ENCODE data around the gene HAUS1.
"Not testable (repeated sequence)": the region's sequence is repeated elsewhere in the genome, so short reads cannot be mapped to it uniquely, and the experiment has no call there.

Gene HAUS1

DNA sequence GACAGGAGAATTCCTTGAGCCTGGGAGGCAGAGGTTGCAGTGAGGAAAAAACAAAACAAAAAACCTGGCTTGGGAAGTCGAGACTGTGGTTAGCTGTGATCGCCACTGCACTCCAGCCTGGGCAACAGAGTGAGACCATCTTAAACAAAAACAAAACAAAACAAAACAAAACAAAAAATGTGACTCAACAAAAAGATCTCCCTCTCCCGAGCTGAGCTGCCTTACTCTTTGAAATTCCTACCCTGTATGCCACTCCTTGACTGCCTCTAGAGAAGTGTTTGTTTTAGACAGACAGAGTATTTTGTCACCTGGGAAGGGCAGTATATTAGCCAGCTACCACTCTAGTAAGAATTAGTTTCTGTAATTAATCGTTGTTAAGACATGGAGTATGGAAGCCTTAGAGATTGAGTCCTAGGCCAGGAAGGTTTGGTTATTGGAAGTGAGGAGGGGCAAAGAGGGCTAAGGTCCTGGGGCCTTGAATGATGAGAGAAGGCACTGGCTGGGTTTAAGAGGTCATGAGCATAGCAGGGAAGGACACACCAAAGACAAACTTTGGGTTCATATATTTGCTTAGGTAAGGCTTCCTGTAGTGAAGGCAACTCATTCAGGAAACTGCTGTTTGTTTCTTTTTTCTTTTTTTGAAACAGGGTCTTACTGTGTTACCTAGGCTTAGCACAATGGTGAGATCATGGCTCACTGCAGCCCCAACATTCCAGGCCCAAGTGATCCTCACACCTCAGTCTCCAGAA, 56.0 kb downstream of the HAUS1 start:
- TF ChIP-seq MYC (IDR thresholded peaks at IDR 0.05; ENCODE audit: low read depth, low read length) (no peak), POLR2A (IDR thresholded peaks at IDR 0.05; ENCODE audit: extremely low read depth, insufficient read length) (no peak)
- TF ChIP-seq, protein P1, sequence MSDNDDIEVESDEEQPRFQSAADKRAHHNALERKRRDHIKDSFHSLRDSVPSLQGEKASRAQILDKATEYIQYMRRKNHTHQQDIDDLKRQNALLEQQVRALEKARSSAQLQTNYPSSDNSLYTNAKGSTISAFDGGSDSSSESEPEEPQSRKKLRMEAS (IDR thresholded peaks at IDR 0.05; ENCODE audit: low read depth, low read length) = no peak
- TF ChIP-seq, protein P2, sequence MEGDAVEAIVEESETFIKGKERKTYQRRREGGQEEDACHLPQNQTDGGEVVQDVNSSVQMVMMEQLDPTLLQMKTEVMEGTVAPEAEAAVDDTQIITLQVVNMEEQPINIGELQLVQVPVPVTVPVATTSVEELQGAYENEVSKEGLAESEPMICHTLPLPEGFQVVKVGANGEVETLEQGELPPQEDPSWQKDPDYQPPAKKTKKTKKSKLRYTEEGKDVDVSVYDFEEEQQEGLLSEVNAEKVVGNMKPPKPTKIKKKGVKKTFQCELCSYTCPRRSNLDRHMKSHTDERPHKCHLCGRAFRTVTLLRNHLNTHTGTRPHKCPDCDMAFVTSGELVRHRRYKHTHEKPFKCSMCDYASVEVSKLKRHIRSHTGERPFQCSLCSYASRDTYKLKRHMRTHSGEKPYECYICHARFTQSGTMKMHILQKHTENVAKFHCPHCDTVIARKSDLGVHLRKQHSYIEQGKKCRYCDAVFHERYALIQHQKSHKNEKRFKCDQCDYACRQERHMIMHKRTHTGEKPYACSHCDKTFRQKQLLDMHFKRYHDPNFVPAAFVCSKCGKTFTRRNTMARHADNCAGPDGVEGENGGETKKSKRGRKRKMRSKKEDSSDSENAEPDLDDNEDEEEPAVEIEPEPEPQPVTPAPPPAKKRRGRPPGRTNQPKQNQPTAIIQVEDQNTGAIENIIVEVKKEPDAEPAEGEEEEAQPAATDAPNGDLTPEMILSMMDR (IDR thresholded peaks at IDR 0.05; ENCODE audit: low read depth, low read length) = no peak
- no peak for DNase-seq (ENCODE audit: low read depth)
- no peak overlapping the region for H3K4me3 ChIP-seq (ENCODE audit: low read depth, low read length)

DNA sequence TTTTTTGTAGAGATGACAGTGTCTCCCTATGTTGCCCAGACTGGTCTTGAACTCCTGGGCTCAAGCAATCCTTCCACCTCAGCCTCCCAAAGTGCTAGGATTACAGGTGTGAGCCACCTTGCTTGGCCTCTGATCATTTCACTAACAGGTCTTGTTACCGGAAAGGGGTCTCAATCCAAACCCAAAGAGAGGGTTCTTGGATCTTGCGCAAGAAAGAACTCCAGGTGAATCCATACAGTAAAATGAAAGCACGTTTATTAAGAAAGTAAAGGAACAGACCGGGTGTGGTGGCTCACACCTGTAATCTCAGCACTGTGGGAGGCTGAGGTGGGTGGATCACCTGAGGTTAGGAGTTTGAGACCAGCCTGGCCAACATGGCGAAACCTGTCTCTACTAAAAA, 56.7 kb downstream of the HAUS1 start:
- H3K4me3 ChIP-seq (ENCODE audit: low read depth, low read length); DNase-seq (ENCODE audit: low read depth): not testable (repeated sequence)

DNA sequence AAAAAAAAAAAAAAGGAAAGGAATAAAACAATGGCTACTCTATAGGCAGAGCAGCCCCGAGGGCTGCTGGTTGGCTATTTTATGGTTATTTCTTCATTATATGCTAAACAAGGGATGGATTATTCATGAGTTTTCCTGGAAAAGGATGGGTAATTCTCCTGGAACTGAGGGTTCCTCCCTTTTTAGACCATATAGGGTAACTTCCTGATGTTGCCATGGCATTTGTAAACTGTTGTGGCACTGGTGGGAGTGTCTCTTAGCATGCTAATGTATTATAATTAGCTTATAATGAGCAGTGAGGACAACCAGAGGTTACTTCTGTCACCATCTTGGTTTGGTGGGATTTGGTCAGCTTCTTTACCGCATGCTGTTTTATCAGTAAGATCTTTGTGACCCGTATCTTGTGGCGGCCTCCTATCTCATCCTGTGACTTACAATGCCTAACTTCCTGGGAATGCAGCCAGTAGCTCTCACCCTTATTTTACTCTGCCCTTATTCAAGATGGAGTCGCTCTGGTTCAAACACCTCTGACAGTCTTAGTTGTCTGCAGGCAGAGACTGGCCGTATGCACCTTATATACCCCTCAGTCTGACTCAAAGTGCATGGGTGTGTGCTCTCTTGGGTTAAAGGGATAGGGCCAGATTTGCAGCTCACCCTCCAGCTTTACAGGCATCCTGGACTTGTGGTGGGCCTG, 57.7 kb downstream of the HAUS1 start:
- TF ChIP-seq MYC (IDR thresholded peaks at IDR 0.05; ENCODE audit: low read depth, low read length) (no peak), POLR2A (IDR thresholded peaks at IDR 0.05; ENCODE audit: extremely low read depth, insufficient read length) (no peak)
- TF ChIP-seq, protein P2 (IDR thresholded peaks at IDR 0.05; ENCODE audit: low read depth, low read length) = no peak
- TF ChIP-seq, protein P1 (IDR thresholded peaks at IDR 0.05; ENCODE audit: low read depth, low read length) = no peak

DNA sequence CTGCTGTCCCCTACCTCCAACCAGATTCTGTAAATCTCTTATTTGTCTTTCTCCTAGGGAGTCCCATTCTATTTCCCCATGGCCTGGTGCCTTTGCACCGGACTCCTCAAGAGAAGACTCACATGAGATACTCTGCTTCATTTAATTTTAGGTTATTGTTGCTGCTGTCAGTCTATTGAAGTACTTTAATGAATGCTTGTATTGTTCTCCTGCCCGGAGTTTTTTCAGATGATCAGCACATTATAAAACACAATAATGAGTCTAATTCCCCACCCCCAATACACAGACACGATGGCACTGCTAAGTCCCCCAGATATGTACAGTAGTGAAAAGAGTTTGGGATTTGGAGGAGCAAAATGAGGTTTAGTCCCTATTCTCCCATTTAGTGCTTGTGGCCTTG, 58.9 kb downstream of the HAUS1 start:
- TF ChIP-seq, protein P1 (IDR thresholded peaks at IDR 0.05; ENCODE audit: low read depth, low read length) = no peak
- TF ChIP-seq MYC (IDR thresholded peaks at IDR 0.05; ENCODE audit: low read depth, low read length) (no peak), POLR2A (IDR thresholded peaks at IDR 0.05; ENCODE audit: extremely low read depth, insufficient read length) (no peak)
- TF ChIP-seq, protein P2 (IDR thresholded peaks at IDR 0.05; ENCODE audit: low read depth, low read length) = no peak
- no peak overlapping the region for H3K4me3 ChIP-seq (ENCODE audit: low read depth, low read length)
- DNase-seq (ENCODE audit: low read depth) = no peak

More for the DNA sequence above, 57.7 kb downstream of the HAUS1 start:
- no peak for DNase-seq (ENCODE audit: low read depth)
- no peak overlapping the region for H3K4me3 ChIP-seq (ENCODE audit: low read depth, low read length)

DNA sequence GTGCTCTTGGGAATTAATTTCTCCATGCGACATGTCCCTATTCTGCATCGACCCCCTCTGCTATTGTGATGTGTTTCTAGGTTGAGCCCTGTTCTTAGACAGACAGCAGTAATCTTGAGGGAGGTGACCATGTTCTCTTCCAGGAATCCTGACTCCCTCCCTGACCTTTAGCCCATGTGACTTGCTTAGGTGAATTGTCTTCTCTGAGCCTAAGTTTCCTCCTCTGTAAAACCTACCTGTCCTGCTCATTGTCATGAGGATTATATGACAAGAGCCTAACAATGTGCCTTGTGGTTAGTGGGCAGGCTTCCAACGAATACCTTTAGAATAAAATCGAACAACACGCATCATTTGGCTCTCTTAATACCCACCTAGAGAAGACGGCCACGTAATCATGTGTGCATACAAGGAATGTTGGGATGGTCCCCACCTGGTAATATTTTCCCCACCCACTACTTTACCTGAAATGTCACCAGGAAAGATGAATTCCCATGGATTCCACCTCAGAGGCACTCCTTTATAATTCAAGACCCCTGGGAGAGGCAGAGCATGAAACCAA, 59.8 kb downstream of the HAUS1 start:
- TF ChIP-seq MYC (IDR thresholded peaks at IDR 0.05; ENCODE audit: low read depth, low read length) (no peak), POLR2A (IDR thresholded peaks at IDR 0.05; ENCODE audit: extremely low read depth, insufficient read length) (no peak)
- TF ChIP-seq, protein P2 (IDR thresholded peaks at IDR 0.05; ENCODE audit: low read depth, low read length) = no peak
- TF ChIP-seq, protein P1 (IDR thresholded peaks at IDR 0.05; ENCODE audit: low read depth, low read length) = no peak
- no peak for DNase-seq (ENCODE audit: low read depth)
- no peak overlapping the region for H3K4me3 ChIP-seq (ENCODE audit: low read depth, low read length)

DNA sequence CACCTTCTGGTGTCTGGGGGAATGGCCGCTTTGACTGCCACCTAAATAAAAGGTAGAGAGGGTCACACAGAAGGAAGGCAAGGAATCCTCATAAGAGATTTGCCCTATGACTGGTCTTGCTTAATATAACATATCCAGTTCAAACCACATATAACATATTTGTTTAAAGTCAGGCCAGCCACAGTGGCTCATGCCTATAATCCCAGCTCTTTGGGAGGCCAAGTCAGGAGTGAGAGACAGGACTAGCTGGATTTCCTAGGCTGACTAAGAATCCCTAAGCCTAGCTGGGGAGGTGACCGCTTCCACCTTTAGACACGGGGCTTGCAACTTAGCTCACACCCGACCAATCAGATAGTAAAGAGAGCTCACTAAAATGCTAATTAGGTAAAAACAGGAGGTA, 60.3 kb downstream of the HAUS1 start:
- not testable (repeated sequence) for DNase-seq (ENCODE audit: low read depth)

More for the DNA sequence above, 60.3 kb downstream of the HAUS1 start:
- not testable (repeated sequence) for H3K4me3 ChIP-seq (ENCODE audit: low read depth, low read length)
